Measurements from ENCODE around the gene CBX4. TPM values are rescaled to one million over a fixed set of nuclear protein-coding genes. Genes with fewer than 3 reads are reported as not detected.

CBX4 gene
- total RNA-seq, 1 experiment from 2014 or later: 53.5 TPM

GRCh38 chr17:79799538-79800324 is 39.5 kb downstream of the CBX4 start:
- no peaks in the 10 kb centered on the region for H3K9me2 ChIP-seq (replicated peaks; ENCODE audit: low read length)
- peak overlapping the region; percentile 89 for H3K4me2 ChIP-seq (ENCODE audit: low read length)
- H3K27ac ChIP-seq (ENCODE audit: low read length): no peak overlapping the region
- ATAC-seq: no peak
- H3K9me3 ChIP-seq (ENCODE audit: low read length): no peaks in the 10 kb centered on the region
- POLR2A ChIA-PET (ENCODE audit: unreplicated experiment): no interaction called here
- H3K4me1 ChIP-seq (ENCODE audit: insufficient read depth, low read length): peaks cover 45% of the 10 kb centered on the region
- H3K9ac ChIP-seq (ENCODE audit: low read length): no peak overlapping the region
- no peak for TF ChIP-seq CTCF (conservative IDR thresholded peaks at IDR 0.05; ENCODE audit: low read depth, low read length)
- 0 out of 2 replicates have a peak, but pooled peaks have one; percentile 63 for TF ChIP-seq EZH2phosphoT487 (IDR thresholded peaks at IDR 0.05; ENCODE audit: borderline replicate concordance, low read length)
- TF ChIP-seq EZH2 (IDR thresholded peaks at IDR 0.05; ENCODE audit: low read length, unreplicated experiment): peak; percentile 94
- H3K27me3 ChIP-seq (ENCODE audit: low read length): peaks cover 71% of the 10 kb centered on the region
- no peak overlapping the region for H2AFZ ChIP-seq (ENCODE audit: low read length)
- intact Hi-C loops (cut with micrococcal nuclease): loop anchor here (5.0 kb wide), 1 partner anchor 43 kb away; no protein-coding TSS in a partner anchor
- 0 out of 2 replicates have a peak, but pooled peaks cover 3% of the 10 kb centered on the region for H3K36me3 ChIP-seq (ENCODE audit: low read depth, low read length)
- peaks cover under 1% of the 10 kb centered on the region; the same call in 1 of the 2 replicates for H4K20me1 ChIP-seq (ENCODE audit: low read length)
- BruUV-seq (replicated peaks): no TSS peak
- peaks cover 19% of the 10 kb centered on the region for H3K79me2 ChIP-seq (ENCODE audit: low read length)
- no peaks in the 10 kb centered on the region for H3F3A ChIP-seq (ENCODE audit: low read length, unreplicated experiment)
- no peak for DNase-seq
- peak overlapping the region; percentile 62 for H3K4me3 ChIP-seq (ENCODE audit: low read length)
- CTCF ChIA-PET: no interaction called here

GRCh38 chr17:79799174-79799537 is 40.1 kb downstream of the CBX4 start:
- ATAC-seq (no peak), DNase-seq (no peak)
- Histone ChIP-seq H3K27me3 (ENCODE audit: low read length) (peaks cover 65% of the 10 kb centered on the region), H2AFZ (ENCODE audit: low read length) (no peak overlapping the region; the same call in 1 of the 2 replicates), H3K9me2 (replicated peaks; ENCODE audit: low read length) (no peaks in the 10 kb centered on the region), H3K9me3 (ENCODE audit: low read length) (no peaks in the 10 kb centered on the region), H3K4me1 (ENCODE audit: insufficient read depth, low read length) (peaks cover 45% of the 10 kb centered on the region), H3K9ac (ENCODE audit: low read length) (no peak overlapping the region), H3K36me3 (ENCODE audit: low read depth, low read length) (0 out of 2 replicates have a peak, but pooled peaks cover 6% of the 10 kb centered on the region), H3K27ac (ENCODE audit: low read length) (no peak overlapping the region), H3K4me3 (ENCODE audit: low read length) (peak overlapping the region; percentile 62; the same call in 1 of the 2 replicates), H3K4me2 (ENCODE audit: low read length) (peak overlapping the region; percentile 89), H3F3A (ENCODE audit: low read length, unreplicated experiment) (no peaks in the 10 kb centered on the region), H4K20me1 (ENCODE audit: low read length) (peaks cover 3% of the 10 kb centered on the region; the same call in 1 of the 2 replicates), H3K79me2 (ENCODE audit: low read length) (peaks cover 22% of the 10 kb centered on the region)
- TF ChIP-seq EZH2 (IDR thresholded peaks at IDR 0.05; ENCODE audit: low read length, unreplicated experiment) (peak; percentile 0), EZH2phosphoT487 (IDR thresholded peaks at IDR 0.05; ENCODE audit: borderline replicate concordance, low read length) (no peak), CTCF (conservative IDR thresholded peaks at IDR 0.05; ENCODE audit: low read depth, low read length) (no peak; the same call in 1 of the 2 replicates)
- ChIA-PET CTCF (no interaction called here), POLR2A (ENCODE audit: unreplicated experiment) (no interaction called here)
- intact Hi-C loops (cut with micrococcal nuclease): loop anchor here (5.0 kb wide), 1 partner anchor 43 kb away; no protein-coding TSS in a partner anchor
- BruUV-seq (replicated peaks): no TSS peak

All from PC-3 (cell line).